Calu3 (cell line): ENCODE measurements around the gene FURIN. TPM values are rescaled to one million over a fixed set of nuclear protein-coding genes. Genes with fewer than 3 reads are reported as not detected.

ENCODE experiments used
- BruUV-seq: library from RNA; stranded (reverse); fragments of 400-500 nt; replicated peaks from 2 replicates; lab custom pipeline; 2021; lab: Mats Ljungman, UMichigan
- CTCF ChIA-PET: fragments of 300-600 bp; sonication (Branson Sonifier 250); formaldehyde crosslinking; loops from one replicate; lab custom pipeline; 2022; ENCODE audit warnings: antibody characterized with exemption; lab: Charles Lee
- DNase-seq: peaks from one replicate; pipeline ENCODE4 v3.0.0; 2022
- H3K27ac Mint-ChIP-seq: one replicate; pipeline ENCODE4 v1.8.0; 2022; ENCODE audit warnings: mixed read lengths; ENCODE audit not compliant: unreplicated experiment
- H3K27me3 Mint-ChIP-seq: one replicate; pipeline ENCODE4 v1.8.0; 2022; ENCODE audit warnings: mixed read lengths; ENCODE audit not compliant: unreplicated experiment
- H3K36me3 Mint-ChIP-seq: one replicate; pipeline ENCODE4 v1.8.0; 2022; ENCODE audit warnings: mild to moderate bottlenecking, moderate library complexity, mixed read lengths; ENCODE audit not compliant: insufficient read depth, unreplicated experiment
- H3K4me1 Mint-ChIP-seq: one replicate; pipeline ENCODE4 v1.8.0; 2022; ENCODE audit warnings: mild to moderate bottlenecking, low read depth, mixed read lengths; ENCODE audit not compliant: unreplicated experiment
- H3K4me3 Mint-ChIP-seq: one replicate; pipeline ENCODE4 v1.8.0; 2022; ENCODE audit warnings: mild to moderate bottlenecking, low read depth, moderate library complexity, mixed read lengths; ENCODE audit not compliant: unreplicated experiment
- H3K9me3 Mint-ChIP-seq: one replicate; pipeline ENCODE4 v1.8.0; 2022; ENCODE audit warnings: low read depth, mixed read lengths; ENCODE audit not compliant: unreplicated experiment
- CTCF ChIP-seq: fragments of 200-600 bp; IDR thresholded peaks from one replicate; pipeline ENCODE4 v1.8.0; 2022; ENCODE audit warnings: antibody characterized with exemption; ENCODE audit not compliant: unreplicated experiment
- intact Hi-C: fragments of 100-400 bp; cut with micrococcal nuclease; formaldehyde crosslinking; loops from one replicate; pipeline ENCODE4 v1.10.0; 2022; ENCODE audit not compliant: unreplicated experiment
- total RNA-seq: library from RNA; stranded (reverse); gene quantifications from 2 replicates; pipeline ENCODE4 v1.2.3, GENCODE V29; 2022

FURIN gene
- total RNA-seq, 1 experiment from 2014 or later = 76.6 TPM

DNA sequence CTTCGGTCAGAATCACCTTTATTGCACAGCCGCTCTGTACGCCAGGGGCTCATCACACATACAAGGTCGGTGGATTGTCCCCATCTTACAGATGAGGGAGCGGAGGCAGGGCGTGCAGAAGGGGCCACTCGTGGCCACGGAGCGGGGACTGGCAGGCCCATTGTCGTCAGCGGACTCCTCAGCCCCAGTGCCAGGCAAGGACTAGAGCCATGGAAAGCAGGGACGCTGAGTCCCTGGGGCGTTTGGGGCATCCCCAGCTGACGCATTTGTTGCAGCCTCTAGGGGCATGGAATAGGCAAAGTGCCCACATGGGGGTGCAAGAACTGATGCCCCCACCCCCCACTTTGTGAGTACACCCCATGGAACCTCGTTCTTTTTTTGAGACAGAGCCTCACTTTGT, 29.8 kb upstream of the FURIN start:
- no peak for TF ChIP-seq CTCF
- peaks cover 15% of the 10 kb centered on the region for H3K27me3 Mint-ChIP-seq
- H3K9me3 Mint-ChIP-seq = no peaks in the 10 kb centered on the region
- H3K36me3 Mint-ChIP-seq = no peaks in the 10 kb centered on the region
- DNase-seq = no peak
- no peak overlapping the region for H3K4me3 Mint-ChIP-seq
- intact Hi-C loops = no loop called here
- H3K27ac Mint-ChIP-seq = no peak overlapping the region
- no TSS peak for BruUV-seq
- H3K4me1 Mint-ChIP-seq = no peaks in the 10 kb centered on the region
- CTCF ChIA-PET = interaction anchor here (1.1 kb wide), 1 partner anchor 15 kb away, joined by 3 read pairs; no protein-coding TSS in a partner anchor

GRCh38 chr15:90839187-90840071, 29.0 kb upstream of the FURIN start:
- H3K4me3 Mint-ChIP-seq = no peak overlapping the region
- peak; percentile 29 for DNase-seq
- no TSS peak for BruUV-seq

DNA sequence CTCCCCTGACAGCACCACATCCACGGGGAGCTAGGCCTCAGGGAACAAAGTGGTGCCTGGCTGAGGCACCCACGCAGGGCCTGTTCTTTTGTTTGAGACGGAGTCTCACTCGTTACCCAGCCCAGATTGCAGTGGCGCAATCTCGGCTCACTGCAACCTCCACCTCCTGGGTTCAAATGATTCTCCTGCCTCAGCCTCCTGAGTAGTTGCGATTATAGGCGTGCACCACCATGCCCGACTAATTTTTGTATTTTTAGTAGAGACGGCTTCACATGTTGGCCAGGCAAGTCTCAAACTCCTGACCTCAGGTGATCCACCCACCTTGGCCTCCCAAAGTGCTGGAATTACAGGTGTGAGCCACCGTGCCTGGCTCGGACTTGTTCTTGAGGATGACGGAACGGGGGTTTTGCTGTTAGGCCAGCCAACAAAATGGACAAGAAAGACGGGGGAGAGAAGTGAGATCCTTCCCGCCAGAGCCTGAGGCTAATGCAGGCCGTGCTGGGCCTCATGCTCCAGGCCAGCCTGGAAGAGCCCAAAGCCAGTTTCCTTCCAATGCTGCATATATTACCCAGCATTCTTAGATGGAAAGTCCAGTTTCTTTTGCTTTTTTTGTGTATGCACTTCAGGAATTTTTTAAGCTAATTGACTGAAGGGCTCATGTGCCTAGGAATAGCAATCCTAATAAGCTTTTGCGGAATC, 28.1 kb upstream of the FURIN start:
- no peak for DNase-seq
- no peak for TF ChIP-seq CTCF
- CTCF ChIA-PET = interaction anchor here (0.5 kb wide), 1 partner anchor 18 kb away, joined by 3 read pairs; no protein-coding TSS in a partner anchor
- Mint-ChIP-seq H3K27me3 (peaks cover 27% of the 10 kb centered on the region), H3K4me1 (no peaks in the 10 kb centered on the region), H3K4me3 (no peak overlapping the region), H3K27ac (no peak overlapping the region), H3K36me3 (no peaks in the 10 kb centered on the region), H3K9me3 (no peaks in the 10 kb centered on the region)
- intact Hi-C loops = no loop called here
- no TSS peak for BruUV-seq

More at GRCh38 chr15:90839187-90840071, 29.0 kb upstream of the FURIN start:
- Mint-ChIP-seq H3K4me1 (no peaks in the 10 kb centered on the region), H3K27me3 (peaks cover 24% of the 10 kb centered on the region), H3K9me3 (no peaks in the 10 kb centered on the region), H3K27ac (no peak overlapping the region), H3K36me3 (no peaks in the 10 kb centered on the region)
- TF ChIP-seq CTCF = no peak
- intact Hi-C loops = no loop called here
- CTCF ChIA-PET = interaction anchor here (0.5 to 1.1 kb wide), 6 partner anchors 12 to 1769 kb away, joined by 3 to 5 read pairs (median 3); no protein-coding TSS in a partner anchor

DNA sequence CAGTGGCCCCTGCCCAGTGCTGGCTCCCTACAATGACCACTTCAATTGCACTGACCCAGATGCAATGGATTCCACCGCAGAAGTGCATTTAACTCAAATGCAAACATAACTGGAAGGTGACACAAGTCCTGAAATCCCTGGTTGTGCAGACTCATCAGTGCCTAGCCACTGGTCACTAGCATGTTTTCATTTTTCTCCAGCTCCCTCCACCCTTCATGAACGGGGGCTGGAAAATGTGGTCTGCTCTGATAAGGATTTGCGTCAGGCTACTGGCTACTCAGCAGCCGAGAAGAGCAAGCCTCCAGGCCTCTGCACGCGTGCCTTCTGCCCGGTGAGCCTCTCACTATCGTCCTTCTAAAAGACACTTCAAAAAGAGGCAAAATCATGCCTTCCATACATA, 27.4 kb upstream of the FURIN start:
- Mint-ChIP-seq H3K9me3 (no peaks in the 10 kb centered on the region), H3K27ac (no peak overlapping the region), H3K27me3 (peaks cover 27% of the 10 kb centered on the region), H3K36me3 (no peaks in the 10 kb centered on the region), H3K4me3 (no peak overlapping the region), H3K4me1 (no peaks in the 10 kb centered on the region)
- no peak for DNase-seq
- intact Hi-C loops = no loop called here
- CTCF ChIA-PET = no interaction called here
- BruUV-seq = no TSS peak
- no peak for TF ChIP-seq CTCF
